HG03521 (cell line): Measurements from ENCODE around the gene C5AR1.
A peak's percentile ranks its signal among the peaks of the same experiment; 100 is the strongest.
"Not testable (repeated sequence)": the region's sequence is repeated elsewhere in the genome, so short reads cannot be mapped to it uniquely, and the experiment has no call there.

ENCODE experiments used
- ATAC-seq: cut with Tn5 transposase; IDR thresholded peaks from one replicate; pipeline ENCODE4 v1.9.1; 2021; ENCODE audit warnings: mild to moderate bottlenecking, moderate library complexity; ENCODE audit not compliant: unreplicated experiment

Gene C5AR1

DNA sequence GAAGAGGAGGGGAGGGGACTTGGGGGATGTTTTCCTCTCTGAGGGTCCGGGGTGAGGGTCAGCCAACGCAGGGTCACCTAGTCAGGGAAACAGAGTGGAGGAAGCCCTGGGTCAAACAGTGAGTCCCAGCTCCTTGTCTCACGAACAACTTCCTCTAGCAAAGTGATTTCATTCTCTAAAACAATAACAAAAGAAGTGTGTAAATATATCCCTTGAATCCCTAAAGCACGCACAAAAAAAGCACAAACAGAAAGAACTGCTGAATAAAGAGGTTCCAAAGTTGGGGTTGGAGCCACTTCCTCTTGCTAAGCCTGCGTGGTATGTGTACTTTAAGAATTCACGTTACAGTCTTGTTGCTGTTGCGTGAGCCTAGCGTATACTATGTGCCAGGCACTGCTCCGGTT lies 20.8 kb downstream of the C5AR1 start:
- ATAC-seq: no peak

DNA sequence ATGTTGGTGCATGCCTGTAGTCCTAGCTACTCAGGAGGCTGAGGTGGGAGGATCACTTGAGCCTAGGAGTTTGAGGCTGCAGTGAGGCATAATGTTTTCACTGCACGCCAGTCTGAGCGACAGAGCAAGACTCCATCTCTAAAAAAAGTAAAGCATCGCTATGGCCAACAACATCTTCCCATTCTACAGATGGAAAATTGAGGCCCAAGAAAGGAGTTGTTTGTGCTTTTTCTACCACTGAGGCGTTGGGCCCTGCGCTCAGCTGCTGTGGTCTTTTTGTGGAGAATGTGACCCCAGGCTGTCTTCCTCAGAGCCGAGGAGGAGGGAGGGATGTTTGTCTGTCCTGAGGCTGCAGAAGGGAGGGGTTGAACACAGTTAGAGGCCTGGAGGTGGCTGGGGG lies 21.8 kb downstream of the C5AR1 start:
- ATAC-seq: no peak

DNA sequence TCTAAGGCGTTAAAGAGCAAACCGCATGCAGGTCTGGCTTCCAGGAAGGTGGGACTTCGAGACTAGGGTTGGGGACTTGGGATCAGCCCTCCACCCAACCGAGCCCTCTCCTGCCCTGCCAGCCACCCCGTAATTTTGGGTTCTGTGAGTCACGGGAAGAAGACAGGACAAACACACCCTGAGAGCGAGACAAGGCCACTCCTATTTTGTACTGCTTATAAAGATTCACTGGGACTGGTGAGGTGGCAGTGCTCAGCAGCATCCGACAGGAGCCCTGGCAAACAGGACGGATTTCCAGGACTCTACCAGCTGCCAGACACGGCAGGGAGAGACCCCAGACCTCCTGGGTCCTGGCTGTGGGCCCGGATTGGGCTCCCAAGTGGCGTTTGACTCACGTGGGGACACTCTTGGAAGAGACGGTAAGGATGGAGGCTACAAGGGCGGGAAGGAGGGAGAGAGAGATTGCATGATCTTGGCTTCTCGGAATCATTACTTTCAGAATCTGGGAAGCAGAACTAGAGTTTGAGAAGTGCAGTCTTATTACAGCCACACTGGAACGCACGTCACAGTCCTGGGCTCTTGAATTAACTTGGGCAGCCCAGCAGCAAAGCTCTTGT lies 22.4 kb downstream of the C5AR1 start, which contains the start of gene C5AR2:
Gene C5AR2, plus strand, starts transcription at position 245 of the 617 bp plus-strand sequence. CDS start 8,625 bp downstream, outside the sequence.
- no peak for ATAC-seq

DNA sequence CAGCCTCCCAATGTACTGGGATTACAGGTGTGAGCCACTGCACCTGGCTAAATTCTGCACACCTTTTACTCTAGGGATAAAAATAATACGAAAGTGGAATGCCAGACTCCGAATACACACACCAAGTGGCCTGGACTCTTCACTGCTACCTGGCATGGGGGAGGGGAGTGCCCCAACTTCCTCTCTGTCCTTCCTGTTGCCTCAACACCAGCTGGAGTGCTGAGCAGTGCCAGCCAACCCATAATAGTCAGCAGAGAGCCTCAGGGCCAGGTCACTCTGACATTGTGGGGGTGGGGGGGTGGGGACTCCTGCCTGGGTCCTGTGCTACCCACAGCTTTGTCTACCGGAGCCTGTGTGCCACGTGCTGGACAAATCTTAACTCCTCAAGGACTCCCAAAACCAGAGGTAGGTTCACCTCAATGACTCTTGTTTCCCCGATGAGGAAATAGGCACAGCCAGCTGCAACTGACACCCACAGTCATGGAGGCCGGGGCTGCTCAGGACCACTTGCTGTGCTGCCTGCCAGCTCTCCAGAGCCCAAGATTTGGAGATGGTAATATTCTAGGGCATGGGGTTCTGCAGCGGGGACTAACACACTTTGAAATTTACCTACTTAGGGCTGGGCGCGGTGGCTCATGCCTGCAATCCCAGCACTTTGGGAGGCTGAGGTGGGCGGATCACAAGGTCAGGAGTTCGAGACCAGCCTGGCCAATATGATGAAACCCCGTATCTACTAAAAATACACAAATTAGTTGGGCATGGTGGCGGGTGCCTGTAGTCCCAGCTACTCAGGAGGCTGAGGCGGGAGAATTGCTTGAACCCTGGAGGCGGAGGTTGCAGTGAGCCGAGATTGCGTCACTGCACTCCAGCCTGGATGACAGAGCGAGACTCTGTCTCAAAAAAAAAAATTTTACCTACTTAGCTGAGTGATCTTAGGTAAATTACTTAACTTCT lies 27.4 kb downstream of the C5AR1 start:
- ATAC-seq: not testable (repeated sequence)

DNA sequence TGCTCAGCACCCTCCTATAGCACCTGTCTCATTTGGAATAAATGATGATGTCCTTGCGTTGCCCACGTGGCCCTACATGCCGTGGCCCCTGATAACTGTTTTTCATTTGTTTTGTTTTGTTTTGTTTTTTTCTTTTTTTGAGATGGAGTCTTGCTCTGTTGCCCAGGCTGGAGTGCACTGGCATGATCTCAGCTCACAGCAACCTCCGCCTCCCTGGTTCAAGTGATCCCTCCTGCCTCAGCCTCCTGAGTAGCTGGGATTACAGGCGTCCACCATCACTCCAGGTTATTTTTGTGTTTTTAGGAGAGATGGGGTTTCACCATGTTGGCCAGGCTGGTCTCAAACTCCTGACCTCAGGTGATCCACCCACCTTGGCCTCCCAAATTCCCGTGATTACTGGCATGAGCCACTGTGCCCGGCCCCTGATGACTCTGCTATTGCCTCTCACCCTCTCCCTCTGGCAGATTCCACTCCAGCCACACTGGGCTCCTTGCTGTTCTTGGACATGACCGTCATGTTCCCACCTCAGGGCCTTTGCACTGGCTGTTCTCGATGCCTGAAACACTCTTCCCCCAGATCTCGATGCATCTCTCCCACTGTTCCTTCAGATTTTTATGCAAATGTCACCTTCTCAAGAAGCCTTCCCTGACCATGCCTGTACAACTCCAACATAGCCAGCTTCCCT lies 29.7 kb downstream of the C5AR1 start:
- ATAC-seq: no peak

DNA sequence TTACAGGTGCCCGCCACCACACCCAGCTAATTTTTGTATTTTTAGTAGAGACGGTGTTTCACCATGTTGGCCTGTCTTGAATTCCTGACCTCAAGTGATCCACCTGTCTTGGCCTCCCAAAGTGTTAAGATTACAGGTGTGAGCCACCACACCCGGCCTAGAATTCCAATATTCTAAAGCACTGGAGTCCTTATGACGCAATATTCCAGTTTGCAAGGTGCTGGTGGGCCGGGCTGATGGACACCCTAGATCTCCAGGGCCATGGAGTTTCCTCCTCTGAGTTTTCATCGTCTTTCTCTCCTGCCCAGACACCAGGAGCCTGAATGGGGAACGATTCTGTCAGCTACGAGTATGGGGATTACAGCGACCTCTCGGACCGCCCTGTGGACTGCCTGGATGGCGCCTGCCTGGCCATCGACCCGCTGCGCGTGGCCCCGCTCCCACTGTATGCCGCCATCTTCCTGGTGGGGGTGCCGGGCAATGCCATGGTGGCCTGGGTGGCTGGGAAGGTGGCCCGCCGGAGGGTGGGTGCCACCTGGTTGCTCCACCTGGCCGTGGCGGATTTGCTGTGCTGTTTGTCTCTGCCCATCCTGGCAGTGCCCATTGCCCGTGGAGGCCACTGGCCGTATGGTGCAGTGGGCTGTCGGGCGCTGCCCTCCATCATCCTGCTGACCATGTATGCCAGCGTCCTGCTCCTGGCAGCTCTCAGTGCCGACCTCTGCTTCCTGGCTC lies 31.0 kb downstream of the C5AR1 start:
- ATAC-seq: no peak

DNA sequence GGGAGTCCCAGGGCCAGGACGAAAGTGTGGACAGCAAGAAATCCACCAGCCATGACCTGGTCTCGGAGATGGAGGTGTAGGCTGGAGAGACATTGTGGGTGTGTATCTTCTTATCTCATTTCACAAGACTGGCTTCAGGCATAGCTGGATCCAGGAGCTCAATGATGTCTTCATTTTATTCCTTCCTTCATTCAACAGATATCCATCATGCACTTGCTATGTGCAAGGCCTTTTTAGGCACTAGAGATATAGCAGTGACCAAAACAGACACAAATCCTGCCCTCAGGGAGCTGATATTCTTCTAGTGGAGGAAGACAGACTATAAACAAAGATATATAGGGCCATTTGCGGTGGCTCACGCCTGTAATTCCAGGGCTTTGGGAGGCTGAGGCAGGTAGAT lies 32.1 kb downstream of the C5AR1 start:
- no peak for ATAC-seq

DNA sequence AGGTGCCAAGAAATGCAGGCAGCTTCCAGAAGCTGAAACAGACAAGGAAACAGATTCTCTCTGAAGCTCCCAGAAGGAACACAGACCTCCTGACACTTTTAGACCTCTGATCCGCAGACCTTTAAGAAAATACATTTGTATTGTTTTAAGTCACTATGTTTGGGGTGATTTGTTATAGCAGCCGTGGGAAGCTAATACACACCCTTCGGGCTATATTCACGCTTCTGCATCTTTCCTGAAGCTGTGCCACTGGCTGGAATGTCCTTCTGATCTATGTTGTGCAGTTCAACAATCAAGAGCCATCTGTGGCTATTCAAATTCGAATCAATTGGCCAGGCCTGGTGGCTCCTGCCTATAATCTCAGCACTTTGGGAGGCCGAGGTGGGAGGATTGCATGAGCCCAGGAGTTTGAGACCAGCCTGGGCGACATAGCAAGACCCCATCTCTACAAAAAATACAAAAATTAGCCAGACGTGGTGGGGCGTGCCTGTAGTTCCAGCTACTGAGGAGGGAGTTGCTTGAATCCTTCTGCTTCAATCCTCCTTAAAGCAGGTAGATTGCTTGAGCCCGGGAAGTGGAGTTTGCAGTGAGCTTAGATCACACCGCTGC lies 33.6 kb downstream of the C5AR1 start:
- ATAC-seq: no peak

DNA sequence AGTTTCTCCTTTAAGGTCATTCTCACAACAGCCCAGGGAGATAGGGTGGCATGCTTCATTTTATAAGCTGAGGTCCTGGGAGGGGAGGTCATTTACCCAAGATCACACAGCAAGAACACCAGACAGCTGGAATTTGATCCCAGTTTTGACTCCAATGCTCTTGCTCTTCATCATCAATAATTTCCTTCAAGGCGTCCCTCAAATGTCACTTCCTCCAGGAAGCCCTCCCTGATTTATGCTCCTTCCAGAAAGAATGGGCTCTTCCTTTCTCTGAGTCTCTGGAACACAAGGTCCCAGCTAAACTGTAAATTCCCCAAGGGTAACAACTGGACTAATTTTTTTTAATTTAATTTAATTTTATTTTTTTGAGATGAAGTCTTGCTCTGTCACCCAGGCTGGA lies 34.8 kb downstream of the C5AR1 start:
- no peak for ATAC-seq

DNA sequence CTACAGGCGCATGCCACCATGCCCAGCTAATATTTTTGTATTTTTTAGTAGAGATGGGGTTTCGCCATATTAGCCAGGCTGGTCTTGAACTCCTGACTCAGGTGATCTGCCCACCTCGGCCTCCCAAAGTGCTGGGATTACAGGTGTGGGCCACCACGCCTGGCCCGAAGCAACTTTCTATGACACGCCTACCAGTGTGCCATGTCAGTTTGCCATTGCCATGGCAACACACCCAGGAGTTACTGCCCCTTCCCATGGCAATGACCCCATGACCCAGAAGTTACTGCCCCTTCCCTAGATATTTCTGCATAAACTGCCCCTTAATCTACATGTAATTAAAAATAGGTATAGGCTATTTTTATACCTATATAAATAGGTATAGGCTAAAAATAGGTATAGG lies 36.4 kb downstream of the C5AR1 start:
- not testable (repeated sequence) for ATAC-seq

DNA sequence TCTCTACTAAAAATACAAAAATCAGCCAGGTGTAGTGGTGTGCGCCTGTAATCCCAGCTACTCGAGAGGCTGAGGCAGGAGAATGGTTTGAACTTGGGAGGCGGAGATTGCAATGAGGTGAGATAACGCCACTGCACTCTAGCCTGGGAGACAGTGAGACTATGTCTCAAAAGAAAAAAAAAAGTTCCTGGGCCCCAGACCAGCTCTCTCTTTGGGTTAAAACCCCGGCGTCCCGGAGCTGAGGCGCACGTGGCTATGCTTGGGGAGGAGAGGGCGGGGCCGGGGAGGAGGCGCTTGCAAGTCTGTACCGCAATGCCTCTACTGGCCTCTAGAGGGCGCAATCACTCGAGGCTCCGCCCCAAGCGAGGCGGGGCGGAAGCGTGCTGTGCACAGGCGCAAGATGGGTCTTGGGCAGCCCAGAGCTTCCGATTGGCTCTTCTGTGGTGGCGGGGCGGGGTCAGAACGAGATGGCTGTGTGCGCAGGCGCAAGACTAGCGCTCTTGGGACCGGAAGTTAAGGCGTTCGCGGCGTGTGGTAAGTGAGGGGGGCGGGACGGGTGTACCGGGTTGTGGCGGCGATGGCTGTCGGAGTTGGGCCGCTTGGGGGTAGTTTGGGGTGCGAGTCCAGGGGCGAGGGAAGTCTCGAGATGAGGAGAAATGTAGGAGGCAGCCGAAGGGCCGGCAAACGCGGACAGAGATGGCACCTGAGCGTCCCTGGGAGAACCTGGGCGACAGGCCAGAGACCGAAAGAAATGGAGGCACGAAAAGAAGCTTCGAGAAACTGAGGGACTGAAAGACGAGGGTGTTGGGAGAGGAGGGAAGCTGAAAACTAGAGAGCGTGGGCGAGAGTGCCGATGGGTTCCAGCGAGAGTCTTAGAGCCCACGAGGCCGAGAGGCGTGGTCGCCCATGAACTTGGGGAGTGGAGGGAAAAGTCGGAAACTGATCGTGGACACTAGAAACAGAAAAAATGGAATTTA lies 39.4 kb downstream of the C5AR1 start, which contains the start of gene DHX34:
Gene DHX34, plus strand, starts transcription at position 497 of the 977 bp plus-strand sequence. CDS start 3,716 bp downstream, outside the sequence.
- ATAC-seq: peak; percentile 94

DNA sequence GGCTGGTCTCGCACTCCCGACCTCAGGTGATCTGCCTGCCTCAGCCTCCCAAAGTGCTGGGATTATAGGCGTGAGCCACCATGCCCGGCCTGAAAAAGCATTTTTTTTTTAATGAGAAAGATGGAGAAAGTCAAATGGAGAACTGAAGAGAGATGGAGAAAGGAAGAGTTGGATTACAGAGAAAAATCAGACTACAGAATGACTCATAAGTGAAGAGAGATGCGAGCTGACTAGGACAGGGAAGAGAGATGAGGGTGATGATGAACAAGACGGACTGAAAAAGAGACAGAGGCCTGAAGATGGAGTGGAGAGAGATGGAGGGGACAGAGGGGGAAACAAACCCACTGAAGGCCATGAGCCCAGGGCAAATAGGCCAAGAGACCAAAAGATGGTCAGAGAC lies 41.0 kb downstream of the C5AR1 start:
- no peak for ATAC-seq

DNA sequence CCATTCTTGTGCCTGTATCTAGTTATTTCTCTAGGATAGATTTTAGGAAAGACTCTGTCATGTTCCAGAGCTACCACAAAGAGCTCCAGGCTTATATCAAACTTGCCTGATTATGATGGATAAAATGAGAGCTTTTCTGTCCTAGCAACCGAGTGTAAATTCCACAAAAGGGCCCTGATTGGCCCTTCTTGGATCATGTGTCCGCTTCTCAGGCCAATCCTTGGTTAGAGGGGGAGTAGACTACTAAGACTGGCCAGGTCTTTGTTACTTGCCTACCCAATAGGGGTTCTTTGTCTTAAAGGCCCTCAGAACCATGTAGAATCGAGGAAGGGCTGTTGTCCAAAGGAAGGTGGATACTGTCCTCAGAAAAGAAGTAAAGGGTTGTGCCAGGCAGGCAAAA lies 41.9 kb downstream of the C5AR1 start:
- ATAC-seq: no peak

DNA sequence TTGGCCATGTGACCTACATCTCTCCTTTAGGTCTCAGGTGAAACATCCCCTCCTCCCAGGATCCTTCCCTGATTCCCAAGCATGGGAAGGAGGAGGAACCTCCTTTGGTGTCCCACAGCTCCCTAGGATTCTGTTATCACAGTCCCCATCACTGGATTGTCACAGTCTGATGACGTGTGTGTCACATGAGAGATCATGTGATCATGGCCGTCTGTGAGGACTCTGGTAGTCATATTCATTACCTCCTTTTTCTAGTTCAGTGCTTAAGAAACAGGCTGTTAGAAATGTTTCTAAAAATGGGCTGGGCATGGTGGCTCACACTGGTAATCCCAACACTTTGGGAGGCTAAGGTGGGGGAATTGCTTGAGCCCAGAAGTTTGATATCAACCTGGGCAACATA lies 42.4 kb downstream of the C5AR1 start:
- no peak for ATAC-seq

DNA sequence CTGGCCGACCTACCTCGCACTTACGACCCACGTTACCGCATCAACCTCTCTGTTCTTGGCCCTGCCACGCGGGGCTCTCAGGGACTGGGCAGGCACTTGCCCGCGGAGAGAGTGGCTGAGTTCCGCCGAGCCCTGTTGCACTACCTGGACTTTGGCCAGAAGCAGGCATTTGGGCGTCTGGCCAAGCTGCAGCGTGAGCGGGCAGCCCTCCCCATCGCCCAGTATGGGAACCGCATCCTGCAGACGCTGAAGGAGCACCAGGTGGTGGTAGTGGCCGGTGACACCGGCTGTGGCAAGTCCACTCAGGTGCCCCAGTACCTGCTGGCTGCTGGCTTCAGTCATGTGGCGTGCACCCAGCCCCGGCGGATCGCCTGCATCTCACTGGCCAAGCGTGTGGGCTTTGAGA lies 43.6 kb downstream of the C5AR1 start:
- no peak for ATAC-seq

DNA sequence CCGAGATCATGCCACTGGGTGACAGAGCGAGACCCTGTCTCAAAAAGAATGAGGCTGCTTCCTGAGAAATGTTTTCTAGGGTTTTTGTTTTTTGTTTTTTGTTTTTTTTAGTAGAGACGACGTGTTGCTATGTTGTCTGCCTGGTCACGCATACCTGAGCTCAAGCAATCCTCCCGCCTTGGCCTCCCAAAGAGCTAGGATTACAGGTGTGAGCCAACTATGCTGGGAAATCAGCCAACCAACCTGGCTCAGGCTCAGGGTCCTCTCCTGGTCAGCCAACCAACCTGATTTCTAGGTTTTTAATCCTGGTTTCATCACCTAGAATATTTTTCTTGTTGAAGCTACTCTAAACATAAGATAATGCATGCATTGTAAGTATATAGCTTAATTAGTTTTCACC lies 47.2 kb downstream of the C5AR1 start:
- ATAC-seq: no peak

DNA sequence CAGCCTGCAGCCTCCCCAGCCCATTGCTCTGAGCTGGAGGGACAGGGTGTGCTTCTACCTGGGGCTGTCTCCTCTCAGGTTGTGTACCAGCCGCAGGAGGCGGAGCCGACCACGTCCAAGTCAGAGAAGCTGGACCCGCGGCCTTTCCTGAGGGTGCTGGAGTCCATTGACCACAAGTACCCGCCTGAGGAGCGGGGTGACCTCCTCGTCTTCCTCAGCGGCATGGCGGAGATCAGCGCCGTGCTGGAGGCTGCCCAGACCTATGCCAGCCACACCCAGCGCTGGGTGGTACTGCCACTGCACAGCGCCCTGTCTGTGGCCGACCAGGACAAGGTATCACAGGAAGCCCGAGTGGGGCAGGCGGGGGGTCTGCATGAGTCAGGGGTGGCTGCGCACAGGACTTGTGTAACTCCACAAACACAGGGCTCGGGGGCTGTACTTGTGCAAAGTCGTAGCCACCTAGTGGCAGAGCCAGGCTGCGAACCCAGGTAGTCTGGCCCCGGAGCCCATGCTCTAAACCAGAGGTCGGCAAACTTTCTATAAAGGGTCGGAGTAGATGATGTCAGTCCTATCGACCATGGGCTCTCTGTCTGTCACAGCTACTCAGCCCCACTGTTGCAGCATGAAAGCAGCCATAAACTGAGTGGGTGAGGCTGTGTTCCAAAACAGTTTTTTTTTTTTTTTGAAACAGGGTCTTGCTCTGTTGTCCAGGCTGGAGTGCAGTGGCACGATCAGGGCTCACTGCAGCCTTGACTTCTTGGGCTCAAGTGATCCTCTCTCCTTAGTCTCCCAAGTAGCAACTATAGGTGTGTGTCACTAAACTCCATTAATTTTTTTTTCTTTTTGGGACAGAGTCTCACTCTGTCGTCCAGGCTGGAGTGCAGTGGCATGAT lies 48.4 kb downstream of the C5AR1 start:
- ATAC-seq: no peak

DNA sequence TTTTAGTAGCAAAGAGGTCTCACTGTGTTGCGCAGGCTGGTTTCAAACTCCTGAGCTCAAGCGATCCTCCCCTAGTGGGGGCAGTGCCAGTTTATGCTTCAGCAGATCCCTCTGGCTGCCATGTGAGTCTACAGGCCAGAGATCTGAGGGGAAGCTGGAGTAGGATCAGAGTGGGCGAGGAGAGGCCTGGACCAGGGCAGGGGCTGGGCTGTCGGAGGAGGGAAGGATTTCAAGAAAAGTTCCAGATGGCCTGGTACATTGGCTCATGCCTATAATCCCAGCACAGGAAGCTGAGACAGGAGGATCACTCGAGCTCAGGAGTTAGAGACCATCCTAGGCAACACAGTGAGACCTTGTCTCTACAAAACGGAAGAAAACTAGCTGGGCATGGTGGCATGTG lies 49.3 kb downstream of the C5AR1 start:
- ATAC-seq: no peak
